ENCODE results near the gene ZFAND3. TPM values are rescaled to one million over a fixed set of nuclear protein-coding genes. Genes with fewer than 3 reads are reported as not detected.
A peak's percentile ranks its signal among the peaks of the same experiment; 100 is the strongest.

The ZFAND3 gene
- total RNA-seq, 1 donor from 2014 or later, result 131 TPM

- no peak for TF ChIP-seq CTCF (IDR thresholded peaks at IDR 0.05; ENCODE audit: insufficient read depth, low read depth, low read length)
- Mint-ChIP-seq H3K4me1 (ENCODE audit: low read depth, unreplicated experiment) (peaks cover 43% of the 10 kb centered on the region), H3K27ac (ENCODE audit: unreplicated experiment) (no peak overlapping the region), H3K27me3 (ENCODE audit: low read depth, unreplicated experiment) (no peaks in the 10 kb centered on the region), H3K36me3 (ENCODE audit: low read depth, unreplicated experiment) (peaks cover 16% of the 10 kb centered on the region), H3K9me3 (ENCODE audit: unreplicated experiment) (no peaks in the 10 kb centered on the region), H3K4me3 (ENCODE audit: unreplicated experiment) (no peak overlapping the region)
- H3K4me2 ChIP-seq (ENCODE audit: low read length), result no peak overlapping the region
- peaks cover 2% of the 10 kb centered on the region for H3K36me3 ChIP-seq (ENCODE audit: insufficient read depth, low read length)
- peaks cover 83% of the 10 kb centered on the region for H4K20me1 ChIP-seq (ENCODE audit: insufficient read depth, low read length)
- no peaks in the 10 kb centered on the region for H3K27me3 ChIP-seq (ENCODE audit: insufficient read depth, low read length)
- no peak overlapping the region for H2AFZ ChIP-seq (ENCODE audit: low read depth, low read length)
- no peak overlapping the region for H3K27ac ChIP-seq (ENCODE audit: low read depth, low read length)
- DNase-seq (ENCODE audit: low read depth) (no peak), FAIRE-seq (no peak)
- no peaks in the 10 kb centered on the region for H3K9me3 ChIP-seq (ENCODE audit: insufficient read depth, low read depth, low read length)
- H3K9ac ChIP-seq (ENCODE audit: low read length), result no peak overlapping the region
- peaks cover 55% of the 10 kb centered on the region for H3K79me2 ChIP-seq (ENCODE audit: insufficient read depth, low read length)
- no peak overlapping the region for H3K4me3 ChIP-seq (ENCODE audit: insufficient read depth, low read depth, low read length)
- H3K4me1 ChIP-seq (ENCODE audit: insufficient read depth, low read length), result peaks cover 12% of the 10 kb centered on the region
Measured at GRCh38 chr6:38134704-38135088, 315.2 kb downstream of the ZFAND3 start.

GRCh38 chr6:38136547-38136946 lies 317.0 kb downstream of the ZFAND3 start:
- peaks cover 16% of the 10 kb centered on the region for H3K36me3 Mint-ChIP-seq (ENCODE audit: low read depth, unreplicated experiment)
- FAIRE-seq, result no peak
- Histone ChIP-seq H3K4me2 (ENCODE audit: low read length) (no peak overlapping the region), H3K79me2 (ENCODE audit: insufficient read depth, low read length) (peaks cover 46% of the 10 kb centered on the region), H3K9ac (ENCODE audit: low read length) (no peak overlapping the region), H3K4me3 (ENCODE audit: insufficient read depth, low read depth, low read length) (no peak overlapping the region), H4K20me1 (ENCODE audit: insufficient read depth, low read length) (peaks cover 85% of the 10 kb centered on the region), H3K27ac (ENCODE audit: low read depth, low read length) (no peak overlapping the region), H3K9me3 (ENCODE audit: insufficient read depth, low read depth, low read length) (no peaks in the 10 kb centered on the region), H3K4me1 (ENCODE audit: insufficient read depth, low read length) (peaks cover 6% of the 10 kb centered on the region), H2AFZ (ENCODE audit: low read depth, low read length) (no peak overlapping the region), H3K36me3 (ENCODE audit: insufficient read depth, low read length) (peaks cover 2% of the 10 kb centered on the region), H3K27me3 (ENCODE audit: insufficient read depth, low read length) (no peaks in the 10 kb centered on the region)
- H3K4me1 Mint-ChIP-seq (ENCODE audit: low read depth, unreplicated experiment), result peaks cover 38% of the 10 kb centered on the region
- no peak for DNase-seq (ENCODE audit: low read depth)
- H3K4me3 Mint-ChIP-seq (ENCODE audit: unreplicated experiment), result no peak overlapping the region
- H3K27ac Mint-ChIP-seq (ENCODE audit: unreplicated experiment), result no peak overlapping the region
- H3K9me3 Mint-ChIP-seq (ENCODE audit: unreplicated experiment), result no peaks in the 10 kb centered on the region
- TF ChIP-seq EZH2 (IDR thresholded peaks at IDR 0.05; ENCODE audit: insufficient read depth, low read length), result no peak
- TF ChIP-seq CTCF (IDR thresholded peaks at IDR 0.05; ENCODE audit: insufficient read depth, low read depth, low read length), result no peak
- H3K27me3 Mint-ChIP-seq (ENCODE audit: low read depth, unreplicated experiment), result no peaks in the 10 kb centered on the region

- H3K9me3 Mint-ChIP-seq (ENCODE audit: unreplicated experiment), result no peaks in the 10 kb centered on the region
- H3K36me3 Mint-ChIP-seq (ENCODE audit: low read depth, unreplicated experiment), result peaks cover 16% of the 10 kb centered on the region
- H3K27me3 ChIP-seq (ENCODE audit: insufficient read depth, low read length), result no peaks in the 10 kb centered on the region
- H3K4me1 Mint-ChIP-seq (ENCODE audit: low read depth, unreplicated experiment), result peaks cover 26% of the 10 kb centered on the region
- H3K4me2 ChIP-seq (ENCODE audit: low read length), result no peak overlapping the region
- H3K4me1 ChIP-seq (ENCODE audit: insufficient read depth, low read length), result no peaks in the 10 kb centered on the region
- H3K9ac ChIP-seq (ENCODE audit: low read length), result no peak overlapping the region
- H3K27ac Mint-ChIP-seq (ENCODE audit: unreplicated experiment), result no peak overlapping the region
- peaks cover 39% of the 10 kb centered on the region for H3K79me2 ChIP-seq (ENCODE audit: insufficient read depth, low read length)
- no peaks in the 10 kb centered on the region for H3K9me3 ChIP-seq (ENCODE audit: insufficient read depth, low read depth, low read length)
- DNase-seq (ENCODE audit: low read depth) (no peak), FAIRE-seq (no peak)
- no peak overlapping the region for H3K27ac ChIP-seq (ENCODE audit: low read depth, low read length)
- H3K36me3 ChIP-seq (ENCODE audit: insufficient read depth, low read length), result peaks cover 2% of the 10 kb centered on the region
- H3K4me3 Mint-ChIP-seq (ENCODE audit: unreplicated experiment), result peak overlapping the region; percentile 31
- H4K20me1 ChIP-seq (ENCODE audit: insufficient read depth, low read length), result peaks cover 86% of the 10 kb centered on the region
- H3K4me3 ChIP-seq (ENCODE audit: insufficient read depth, low read depth, low read length), result no peak overlapping the region
- no peaks in the 10 kb centered on the region for H3K27me3 Mint-ChIP-seq (ENCODE audit: low read depth, unreplicated experiment)
- no peak overlapping the region for H2AFZ ChIP-seq (ENCODE audit: low read depth, low read length)
- TF ChIP-seq CTCF (IDR thresholded peaks at IDR 0.05; ENCODE audit: insufficient read depth, low read depth, low read length) (no peak), EZH2 (IDR thresholded peaks at IDR 0.05; ENCODE audit: insufficient read depth, low read length) (no peak)
Measured at GRCh38 chr6:38137608-38138265, 318.2 kb downstream of the ZFAND3 start.

Data from astrocyte (in vitro differentiated cells and primary cell).